HAP-1 (cell line): Measurements from ENCODE around the gene PLCD1.
A peak's percentile ranks its signal among the peaks of the same experiment; 100 is the strongest.
"Not testable (repeated sequence)": the region's sequence is repeated elsewhere in the genome, so short reads cannot be mapped to it uniquely, and the experiment has no call there.

Experiments used
- DNase-seq, 2 experiments: peaks; one replicate each; pipeline ENCODE4 v3.0.0-alpha.2; 2016 to 2020; ENCODE audit warnings: low spot score in 2 of 2
- H3K27me3 ChIP-seq: fragments of 250-450 bp; sonication (Bioruptor Pico); 2 replicates; pipeline ENCODE4 v1.5.1; 2020; ENCODE audit warnings: low read depth, mild to moderate bottlenecking, moderate library complexity
- H3K36me3 ChIP-seq: fragments of 250-450 bp; sonication (Bioruptor Pico); replicated peaks from 2 replicates; pipeline ENCODE4 v1.5.1; 2020; ENCODE audit warnings: mild to moderate bottlenecking
- H3K4me1 ChIP-seq: fragments of 250-450 bp; sonication (Bioruptor Pico); 2 replicates; pipeline ENCODE4 v1.5.1; 2020; ENCODE audit warnings: mild to moderate bottlenecking
- H3K4me3 ChIP-seq: fragments of 250-450 bp; sonication (Bioruptor Pico); 2 replicates; pipeline ENCODE4 v1.5.1; 2020; ENCODE audit warnings: mild to moderate bottlenecking, moderate library complexity
- H3K9me3 ChIP-seq: fragments of 250-450 bp; sonication (Bioruptor Pico); 2 replicates; pipeline ENCODE4 v1.5.1; 2020; ENCODE audit warnings: mild to moderate bottlenecking, moderate library complexity
- in situ Hi-C: fragments of 300-500 bp; cut with MboI; formaldehyde crosslinking; loops from 3 replicates; pipeline ENCODE4 v1.14.3; 2020; ENCODE audit warnings: low sequenced_read_pairs, inconsistent platforms, mixed read lengths

PLCD1 gene

DNA sequence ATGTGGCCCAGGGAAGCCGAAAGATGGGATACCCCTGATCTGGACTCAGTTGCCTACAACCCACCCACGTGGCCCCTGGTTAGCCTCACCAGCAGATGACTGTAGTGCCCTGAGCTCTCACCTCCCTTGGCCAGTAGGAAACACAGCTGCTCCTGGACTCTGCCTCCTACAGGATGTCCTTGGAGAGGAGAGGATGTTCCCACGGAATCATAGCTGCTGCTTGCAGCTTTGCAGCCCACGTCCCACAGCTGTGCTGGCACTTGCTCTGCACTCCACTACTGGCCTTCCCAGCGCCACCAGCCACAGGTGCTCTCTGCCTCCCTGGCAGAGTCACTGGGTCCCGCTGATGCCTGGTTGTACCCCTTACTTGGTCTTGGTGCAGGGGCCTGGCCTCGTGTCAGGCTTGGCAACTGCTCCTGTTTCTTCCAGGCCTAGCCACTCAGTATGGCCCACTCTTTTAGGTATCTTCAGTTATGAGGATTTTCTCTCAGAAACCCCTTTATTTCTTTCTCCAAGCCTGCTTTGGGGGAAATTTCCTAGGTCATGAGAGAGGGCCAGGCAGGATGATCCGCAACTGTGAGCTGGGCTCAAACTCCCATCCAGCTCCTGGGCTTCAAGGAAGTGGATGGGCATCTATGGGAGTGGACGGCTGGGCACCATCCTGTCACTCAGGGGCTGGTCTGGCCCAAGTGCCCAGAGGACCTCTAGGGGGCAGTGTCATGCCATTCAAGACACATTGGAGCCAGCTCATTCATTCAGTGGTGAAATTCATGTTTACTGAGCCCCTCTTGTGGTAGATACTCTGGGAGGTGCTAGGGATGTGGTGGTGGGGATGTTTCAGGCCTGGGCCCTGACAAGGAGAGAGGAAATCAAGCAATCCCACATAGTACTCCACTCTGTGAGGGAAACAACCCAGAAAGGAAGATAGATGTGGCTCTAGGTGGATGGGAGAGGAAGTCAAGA is 55.0 kb downstream of the PLCD1 start:
- Histone ChIP-seq H3K27me3 (no peaks in the 10 kb centered on the region), H3K4me1 (no peaks in the 10 kb centered on the region), H3K9me3 (no peaks in the 10 kb centered on the region), H3K36me3 (peaks cover 10% of the 10 kb centered on the region), H3K4me3 (no peak overlapping the region)
- in situ Hi-C loops, result no loop called here
- peak; percentile 16 to 75 for DNase-seq

DNA sequence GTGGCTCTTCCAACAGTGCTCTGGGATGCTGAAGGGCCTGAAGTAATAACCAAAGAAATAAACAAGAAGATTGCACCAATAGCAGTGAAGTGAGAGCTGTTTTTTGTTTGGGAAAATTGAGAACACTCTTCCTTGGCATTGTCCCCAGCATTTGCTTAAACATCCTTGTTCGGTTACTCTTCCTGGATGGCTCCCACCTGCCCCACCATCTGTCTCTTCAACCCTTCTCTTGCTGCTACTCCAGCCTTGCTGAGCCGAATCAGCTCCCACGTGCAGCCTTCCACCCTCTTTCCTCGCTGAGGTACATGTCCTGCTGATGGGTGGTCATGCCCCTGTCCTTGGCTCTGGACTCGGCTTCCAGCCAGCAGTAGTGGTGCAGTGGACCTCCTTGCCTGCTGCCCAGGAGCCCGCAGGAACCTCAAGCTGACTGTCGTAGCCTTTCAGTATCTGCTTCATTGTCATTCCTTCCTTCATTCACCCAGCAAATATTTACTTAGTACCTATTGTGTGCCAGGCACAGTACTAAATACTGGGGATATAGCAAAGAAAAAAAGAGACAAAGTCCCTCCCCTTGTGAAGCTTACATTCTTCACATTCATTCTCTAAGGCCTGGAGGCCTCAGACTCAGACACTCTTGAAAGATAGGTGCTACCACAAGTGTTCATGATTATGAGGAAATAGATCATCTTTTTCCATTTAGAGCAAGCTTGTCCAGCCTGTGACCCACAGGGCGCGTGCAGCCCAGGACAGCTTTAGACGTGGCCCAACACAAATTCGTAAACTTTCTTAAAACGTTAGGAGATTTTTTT is 56.0 kb downstream of the PLCD1 start:
- H3K4me1 ChIP-seq, result no peaks in the 10 kb centered on the region
- in situ Hi-C loops, result no loop called here
- peaks cover 10% of the 10 kb centered on the region for H3K36me3 ChIP-seq
- no peak overlapping the region for H3K4me3 ChIP-seq
- H3K9me3 ChIP-seq, result no peaks in the 10 kb centered on the region
- H3K27me3 ChIP-seq, result no peaks in the 10 kb centered on the region
- DNase-seq, result no peak

DNA sequence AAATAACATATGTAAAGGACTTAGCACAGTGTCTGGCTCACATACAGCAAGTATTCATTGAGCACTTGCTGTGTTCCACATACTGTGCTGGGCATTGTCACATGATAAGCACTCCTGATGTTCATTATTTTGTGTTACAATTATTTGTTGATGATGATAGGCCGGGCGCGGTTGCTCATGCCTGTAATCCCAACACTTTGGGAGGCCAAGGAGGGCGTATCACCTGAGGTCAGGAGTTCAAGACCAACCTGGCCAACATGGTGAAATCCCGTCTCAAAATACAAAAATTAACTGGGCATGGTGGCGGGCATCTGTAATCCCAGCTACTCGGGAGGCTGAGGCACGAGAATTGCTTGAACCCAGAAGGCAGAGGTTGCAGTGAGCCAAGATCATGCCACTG is 57.4 kb downstream of the PLCD1 start:
- in situ Hi-C loops, H3K4me1 ChIP-seq, H3K9me3 ChIP-seq, DNase-seq, H3K4me3 ChIP-seq, H3K27me3 ChIP-seq, H3K36me3 ChIP-seq: not testable (repeated sequence)

DNA sequence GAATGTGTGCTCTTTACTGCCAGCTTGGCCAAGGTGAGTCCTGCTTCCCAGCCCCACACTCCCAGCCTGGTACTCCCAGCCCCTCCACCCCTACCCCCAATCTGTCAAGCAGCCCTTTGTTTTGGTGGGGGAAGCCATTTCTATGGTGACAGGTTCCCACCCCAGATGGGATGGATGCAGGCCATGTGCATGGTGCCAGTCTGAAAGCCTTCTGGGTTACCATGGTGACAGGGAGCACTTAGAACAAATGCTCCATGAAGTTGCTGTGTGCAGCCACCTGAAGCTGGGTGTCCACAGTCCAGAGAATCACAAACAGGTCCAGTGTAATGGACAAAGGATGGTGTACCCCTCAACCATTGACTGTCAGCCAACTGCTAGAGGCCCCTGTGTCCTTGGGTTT is 58.0 kb downstream of the PLCD1 start:
- in situ Hi-C loops, result no loop called here
- Histone ChIP-seq H3K9me3 (no peaks in the 10 kb centered on the region), H3K4me3 (no peak overlapping the region), H3K4me1 (no peaks in the 10 kb centered on the region), H3K36me3 (peaks cover 10% of the 10 kb centered on the region), H3K27me3 (no peaks in the 10 kb centered on the region)
- DNase-seq, result no peak

DNA sequence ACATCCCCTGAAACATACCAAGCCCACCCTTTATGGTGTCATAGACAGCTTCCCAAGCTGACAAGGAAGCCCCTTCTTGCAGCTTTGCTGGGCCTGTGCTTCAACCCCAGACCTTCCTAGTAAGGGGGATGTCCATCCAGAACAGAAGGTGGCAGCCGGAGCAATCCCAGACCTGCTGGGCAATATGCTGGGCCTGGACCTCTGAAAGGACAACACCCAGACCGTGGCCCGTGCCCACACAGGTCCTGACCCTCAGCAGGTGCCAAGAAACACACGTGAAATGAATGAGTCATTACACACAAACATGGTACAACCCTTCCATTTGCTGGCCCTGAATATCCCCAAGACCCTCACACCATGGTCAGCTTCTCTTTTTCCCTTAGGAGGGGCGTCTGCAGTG is 58.6 kb downstream of the PLCD1 start:
- DNase-seq, result no peak
- H3K36me3 ChIP-seq, result peaks cover 5% of the 10 kb centered on the region

DNA sequence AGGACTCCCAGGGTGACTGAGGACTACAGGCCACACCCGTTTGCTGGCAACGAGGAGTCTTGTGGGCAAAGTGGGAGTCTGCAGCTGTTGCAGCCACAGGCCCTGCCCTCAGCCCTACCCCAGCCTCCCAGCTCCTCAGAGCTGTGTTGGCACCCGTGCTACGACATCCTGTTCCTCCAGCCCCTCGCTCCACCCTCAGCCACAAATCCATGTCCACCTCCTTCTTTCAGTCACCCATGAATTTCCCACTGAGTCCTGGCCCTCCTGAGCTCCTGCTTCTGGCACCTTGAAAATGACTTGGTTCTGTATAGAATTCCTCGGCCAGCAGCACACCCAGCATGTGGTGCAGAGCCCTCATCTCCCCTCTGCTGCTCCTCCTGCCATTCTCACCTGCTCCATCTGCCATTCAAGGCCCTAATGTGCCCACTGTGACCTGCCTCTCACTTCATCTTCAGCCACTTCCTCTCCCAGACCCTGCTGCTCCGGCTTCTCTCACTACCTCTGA is 59.8 kb downstream of the PLCD1 start:
- DNase-seq, result no peak
- Histone ChIP-seq H3K9me3 (no peaks in the 10 kb centered on the region), H3K4me3 (no peak overlapping the region), H3K4me1 (no peaks in the 10 kb centered on the region), H3K27me3 (no peaks in the 10 kb centered on the region), H3K36me3 (no peaks in the 10 kb centered on the region)
- in situ Hi-C loops, result no loop called here

More for the DNA sequence above, 58.6 kb downstream of the PLCD1 start:
- Histone ChIP-seq H3K9me3 (no peaks in the 10 kb centered on the region), H3K4me3 (no peak overlapping the region), H3K27me3 (no peaks in the 10 kb centered on the region), H3K4me1 (no peaks in the 10 kb centered on the region)
- in situ Hi-C loops, result no loop called here

DNA sequence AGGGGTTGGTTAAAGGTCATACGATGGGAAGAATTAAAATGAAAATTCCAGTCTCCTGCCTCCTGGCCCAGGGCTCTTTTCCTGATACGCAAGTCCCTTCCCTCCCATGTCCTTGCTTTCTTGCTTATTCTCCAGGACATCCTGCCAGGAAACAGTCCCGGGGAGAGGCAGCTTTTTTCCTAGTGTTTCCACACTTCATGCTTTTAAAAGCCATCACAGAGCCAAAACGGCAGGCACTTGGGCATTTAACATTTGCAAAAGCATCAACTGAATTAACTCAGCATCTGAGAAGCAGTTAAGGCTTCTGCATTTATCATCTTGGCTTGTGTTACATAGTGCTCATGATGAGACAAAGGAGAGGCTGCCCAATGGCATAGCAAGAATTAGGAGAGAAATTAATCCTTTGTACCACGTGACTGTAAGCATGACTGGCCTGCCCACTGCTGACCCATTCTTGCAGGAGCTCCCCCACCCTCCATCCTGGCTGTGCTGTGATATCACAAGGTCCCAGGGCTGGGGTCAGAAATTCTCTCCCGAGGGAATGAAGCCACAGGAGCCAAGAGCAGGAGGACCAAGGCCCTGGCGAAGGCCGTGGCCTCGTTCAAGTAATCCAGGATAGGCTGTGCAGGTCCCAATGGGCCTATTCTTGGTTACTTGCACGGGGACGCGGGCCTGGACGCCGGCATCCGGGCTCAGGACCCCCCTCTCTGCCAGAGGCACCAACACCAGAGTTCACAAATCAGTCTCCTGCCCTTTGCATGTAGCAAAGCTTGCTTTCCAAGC is 60.4 kb downstream of the PLCD1 start:
- Histone ChIP-seq H3K4me3 (no peak overlapping the region), H3K27me3 (no peaks in the 10 kb centered on the region), H3K4me1 (no peaks in the 10 kb centered on the region), H3K9me3 (no peaks in the 10 kb centered on the region), H3K36me3 (no peaks in the 10 kb centered on the region)
- no peak for DNase-seq
- in situ Hi-C loops, result no loop called here

DNA sequence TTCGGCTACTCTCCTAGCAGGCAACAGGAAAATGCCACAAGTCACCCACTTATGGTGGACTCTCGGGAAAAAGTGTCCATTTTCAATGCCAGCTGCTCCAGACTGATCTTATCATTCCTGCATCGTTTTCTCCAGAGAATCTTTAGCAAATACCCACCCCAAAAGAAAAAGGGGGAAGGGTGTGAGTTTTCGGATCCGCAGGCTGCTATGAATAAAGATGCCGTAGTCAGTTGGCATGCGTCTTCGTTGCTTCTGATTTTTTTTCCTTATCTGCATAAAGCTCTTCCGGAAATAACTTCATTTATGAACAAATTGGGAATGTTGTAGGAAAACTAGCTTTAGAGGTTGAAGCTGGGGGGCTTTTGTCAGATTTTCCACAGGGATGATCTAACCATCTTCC is 61.2 kb downstream of the PLCD1 start:
- in situ Hi-C loops, result no loop called here
- no peaks in the 10 kb centered on the region for H3K36me3 ChIP-seq
- H3K27me3 ChIP-seq, result no peaks in the 10 kb centered on the region
- no peak for DNase-seq
- no peaks in the 10 kb centered on the region for H3K4me1 ChIP-seq
- H3K9me3 ChIP-seq, result no peaks in the 10 kb centered on the region
- no peak overlapping the region for H3K4me3 ChIP-seq

DNA sequence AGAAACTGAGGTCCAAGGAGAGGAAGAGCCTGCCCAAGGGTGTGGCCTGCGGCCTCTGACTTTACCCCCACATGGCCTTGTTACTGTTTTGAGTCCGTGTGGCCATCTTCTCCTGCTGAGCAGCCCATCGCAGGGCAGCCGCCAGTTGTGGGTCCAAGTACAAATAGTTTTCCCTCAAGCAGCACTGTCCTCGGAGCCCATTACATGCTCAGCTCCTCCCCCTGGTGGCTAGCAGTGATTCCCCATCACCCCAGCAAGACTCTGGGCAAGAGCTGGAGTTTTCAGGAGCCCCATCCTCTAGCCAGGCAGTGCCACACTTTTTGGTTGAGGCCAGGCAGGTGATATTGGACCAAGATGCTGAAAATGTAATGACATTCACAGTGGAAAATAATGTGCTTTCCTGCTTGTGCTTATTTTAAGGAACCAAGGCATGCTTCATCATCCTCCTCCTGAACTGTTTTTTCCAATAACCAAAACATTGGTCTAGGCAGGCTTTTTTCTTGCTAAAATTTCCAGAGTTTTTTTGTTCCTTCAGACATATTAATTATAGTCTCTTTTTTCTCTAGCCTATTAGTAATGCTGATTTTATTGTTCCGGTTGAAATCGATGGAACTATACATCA is 62.1 kb downstream of the PLCD1 start:
- Histone ChIP-seq H3K9me3 (no peaks in the 10 kb centered on the region), H3K4me3 (no peak overlapping the region), H3K27me3 (no peaks in the 10 kb centered on the region), H3K36me3 (no peaks in the 10 kb centered on the region), H3K4me1 (no peaks in the 10 kb centered on the region; the same call in 1 of the 2 replicates)
- peak; percentile 42 to 80 for DNase-seq
- in situ Hi-C loops, result no loop called here

DNA sequence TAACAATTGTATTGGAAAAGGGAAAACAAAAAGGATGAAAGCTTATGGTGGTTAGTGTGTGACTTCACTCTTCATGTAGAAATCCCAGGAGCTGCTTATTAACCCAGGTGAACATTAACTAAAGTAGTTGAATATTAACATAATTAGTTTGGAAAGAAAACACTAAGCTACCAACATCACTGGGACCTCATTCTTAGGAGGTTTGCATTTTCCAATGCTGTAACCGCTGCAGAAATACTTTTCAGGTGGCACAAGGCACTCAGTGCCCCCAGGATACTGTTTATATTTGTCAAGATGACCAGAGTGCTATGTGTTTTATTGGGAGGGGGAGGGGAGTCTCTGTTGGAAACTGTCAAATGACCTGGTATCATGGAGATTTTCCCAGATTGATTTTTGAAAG is 64.7 kb downstream of the PLCD1 start:
- H3K4me3 ChIP-seq, result no peak overlapping the region
- H3K9me3 ChIP-seq, result no peaks in the 10 kb centered on the region
- H3K27me3 ChIP-seq, result no peaks in the 10 kb centered on the region
- no peaks in the 10 kb centered on the region; the same call in 1 of the 2 replicates for H3K4me1 ChIP-seq
- H3K36me3 ChIP-seq, result no peaks in the 10 kb centered on the region
- no peak for DNase-seq
- in situ Hi-C loops, result no loop called here

DNA sequence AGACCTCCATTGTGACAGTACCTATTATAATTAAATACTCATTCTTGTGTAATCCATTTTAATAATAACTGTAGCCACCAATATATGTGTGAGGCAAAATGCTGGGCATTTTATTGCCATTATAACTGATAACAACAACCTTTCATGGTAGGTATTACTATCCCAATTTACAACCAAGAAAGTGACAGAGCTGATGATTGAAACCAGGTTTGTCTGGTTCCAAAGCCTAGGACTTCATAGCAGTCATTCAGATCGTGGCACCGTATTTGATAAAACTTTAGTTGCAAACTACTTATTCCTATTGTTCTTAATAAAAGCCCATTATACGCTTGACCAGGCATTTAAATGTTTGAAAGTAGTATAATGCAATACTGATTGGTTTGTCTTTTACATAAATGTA is 65.3 kb downstream of the PLCD1 start:
- H3K4me3 ChIP-seq, result no peak overlapping the region
- no peak for DNase-seq
- no peaks in the 10 kb centered on the region; the same call in 1 of the 2 replicates for H3K4me1 ChIP-seq
- H3K9me3 ChIP-seq, result no peaks in the 10 kb centered on the region
- no peaks in the 10 kb centered on the region for H3K27me3 ChIP-seq
- in situ Hi-C loops, result no loop called here
- no peaks in the 10 kb centered on the region for H3K36me3 ChIP-seq

DNA sequence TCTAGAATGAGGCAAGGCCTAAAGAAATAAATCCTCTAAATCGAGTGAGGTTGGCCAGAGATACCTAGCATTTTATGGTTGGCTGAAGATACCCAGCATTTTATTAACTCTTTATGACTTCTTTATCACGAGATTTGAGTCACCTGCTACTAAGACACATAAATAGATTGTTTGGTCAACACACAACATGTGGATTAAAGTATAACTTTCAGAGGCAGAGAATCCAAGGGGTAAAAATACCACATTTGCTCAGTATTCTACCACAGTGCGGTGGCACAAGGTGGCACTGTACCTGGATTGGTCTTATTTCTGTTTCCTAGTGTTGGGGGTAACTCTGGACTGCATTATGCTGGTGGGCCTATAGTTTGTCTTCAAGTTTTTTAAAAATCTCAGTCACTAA is 65.8 kb downstream of the PLCD1 start:
- no peaks in the 10 kb centered on the region for H3K36me3 ChIP-seq
- in situ Hi-C loops, result no loop called here
- H3K4me3 ChIP-seq, result no peak overlapping the region

DNA sequence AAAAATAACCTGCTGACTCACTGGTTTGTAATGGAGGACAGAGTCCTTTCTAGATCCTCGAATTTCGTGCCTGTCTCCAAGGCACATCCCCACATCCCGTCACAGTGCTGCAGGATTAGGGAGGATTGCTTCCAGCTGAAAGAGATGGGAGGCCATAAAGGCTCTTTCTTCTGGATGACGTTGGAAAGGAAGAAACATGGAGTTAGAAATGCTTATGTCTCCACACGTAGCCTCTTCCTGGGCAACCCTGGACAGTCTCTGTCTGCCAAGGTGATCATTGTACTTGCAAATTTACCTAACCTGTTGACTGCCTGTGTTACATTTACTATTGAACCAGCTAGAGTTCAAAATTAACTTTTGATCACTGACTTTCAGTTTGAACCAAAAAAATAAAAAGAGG is 66.4 kb downstream of the PLCD1 start:
- H3K9me3 ChIP-seq, result no peaks in the 10 kb centered on the region
- no peak for DNase-seq
- in situ Hi-C loops, result no loop called here
- no peaks in the 10 kb centered on the region; the same call in 1 of the 2 replicates for H3K4me1 ChIP-seq
- H3K36me3 ChIP-seq, result no peaks in the 10 kb centered on the region
- no peak overlapping the region for H3K4me3 ChIP-seq
- H3K27me3 ChIP-seq, result no peaks in the 10 kb centered on the region

More for the DNA sequence above, 65.8 kb downstream of the PLCD1 start:
- Histone ChIP-seq H3K4me1 (no peaks in the 10 kb centered on the region; the same call in 1 of the 2 replicates), H3K9me3 (no peaks in the 10 kb centered on the region), H3K27me3 (no peaks in the 10 kb centered on the region)
- no peak for DNase-seq
